ENCODE data around the gene STXBP6. TPM values are rescaled to one million over a fixed set of nuclear protein-coding genes. Genes with fewer than 3 reads are reported as not detected.

STXBP6 gene
- total and polyA plus RNA-seq, 2 experiments from 2014 or later: 19.7 to 29.0 TPM

DNA sequence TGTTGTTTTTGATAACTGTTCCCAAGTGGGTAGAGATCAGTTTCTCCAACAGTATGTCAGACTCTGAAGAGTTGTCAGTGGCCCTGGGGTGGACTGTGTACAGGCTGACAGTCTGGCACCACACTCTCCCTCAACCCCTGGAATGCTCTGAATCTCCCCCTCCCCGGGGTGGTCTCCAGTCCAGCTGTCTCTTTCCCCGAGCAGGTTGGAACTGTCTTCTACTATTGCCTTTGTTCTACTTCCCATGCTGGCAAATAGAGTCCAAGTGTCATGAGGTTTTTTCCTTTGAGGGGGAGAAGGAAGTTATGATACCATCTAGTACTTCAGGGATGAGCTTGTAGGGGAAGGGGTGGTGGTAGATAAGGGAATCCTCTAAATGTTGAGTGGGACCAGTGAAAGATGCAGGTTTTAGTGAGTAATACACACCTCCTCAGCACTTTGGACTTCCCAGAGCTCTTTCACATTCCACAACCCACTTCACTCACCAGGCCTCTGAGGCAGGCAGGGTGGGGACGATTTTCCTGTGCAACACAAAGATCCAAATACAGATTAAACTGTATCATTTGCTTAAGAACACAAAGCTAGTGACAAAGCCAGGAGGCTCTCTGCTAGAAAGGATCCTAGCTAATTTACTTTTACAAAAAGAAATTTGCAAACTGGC lies 245.3 kb downstream of the STXBP6 start (continued):
- TF ChIP-seq, protein P1, sequence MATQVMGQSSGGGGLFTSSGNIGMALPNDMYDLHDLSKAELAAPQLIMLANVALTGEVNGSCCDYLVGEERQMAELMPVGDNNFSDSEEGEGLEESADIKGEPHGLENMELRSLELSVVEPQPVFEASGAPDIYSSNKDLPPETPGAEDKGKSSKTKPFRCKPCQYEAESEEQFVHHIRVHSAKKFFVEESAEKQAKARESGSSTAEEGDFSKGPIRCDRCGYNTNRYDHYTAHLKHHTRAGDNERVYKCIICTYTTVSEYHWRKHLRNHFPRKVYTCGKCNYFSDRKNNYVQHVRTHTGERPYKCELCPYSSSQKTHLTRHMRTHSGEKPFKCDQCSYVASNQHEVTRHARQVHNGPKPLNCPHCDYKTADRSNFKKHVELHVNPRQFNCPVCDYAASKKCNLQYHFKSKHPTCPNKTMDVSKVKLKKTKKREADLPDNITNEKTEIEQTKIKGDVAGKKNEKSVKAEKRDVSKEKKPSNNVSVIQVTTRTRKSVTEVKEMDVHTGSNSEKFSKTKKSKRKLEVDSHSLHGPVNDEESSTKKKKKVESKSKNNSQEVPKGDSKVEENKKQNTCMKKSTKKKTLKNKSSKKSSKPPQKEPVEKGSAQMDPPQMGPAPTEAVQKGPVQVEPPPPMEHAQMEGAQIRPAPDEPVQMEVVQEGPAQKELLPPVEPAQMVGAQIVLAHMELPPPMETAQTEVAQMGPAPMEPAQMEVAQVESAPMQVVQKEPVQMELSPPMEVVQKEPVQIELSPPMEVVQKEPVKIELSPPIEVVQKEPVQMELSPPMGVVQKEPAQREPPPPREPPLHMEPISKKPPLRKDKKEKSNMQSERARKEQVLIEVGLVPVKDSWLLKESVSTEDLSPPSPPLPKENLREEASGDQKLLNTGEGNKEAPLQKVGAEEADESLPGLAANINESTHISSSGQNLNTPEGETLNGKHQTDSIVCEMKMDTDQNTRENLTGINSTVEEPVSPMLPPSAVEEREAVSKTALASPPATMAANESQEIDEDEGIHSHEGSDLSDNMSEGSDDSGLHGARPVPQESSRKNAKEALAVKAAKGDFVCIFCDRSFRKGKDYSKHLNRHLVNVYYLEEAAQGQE (IDR thresholded peaks at IDR 0.05; ENCODE audit: unreplicated experiment): no peak
- no peak for TF ChIP-seq JUNB (IDR thresholded peaks at IDR 0.05; ENCODE audit: unreplicated experiment)
- TF ChIP-seq EZH2phosphoT487 (IDR thresholded peaks at IDR 0.05; ENCODE audit: unreplicated experiment): no peak
- TF ChIP-seq EZH2 (IDR thresholded peaks at IDR 0.05; ENCODE audit: low read depth, unreplicated experiment): no peak
- no peak for TF ChIP-seq NANOG (IDR thresholded peaks at IDR 0.05; ENCODE audit: borderline replicate concordance)
- TF ChIP-seq, protein P2, sequence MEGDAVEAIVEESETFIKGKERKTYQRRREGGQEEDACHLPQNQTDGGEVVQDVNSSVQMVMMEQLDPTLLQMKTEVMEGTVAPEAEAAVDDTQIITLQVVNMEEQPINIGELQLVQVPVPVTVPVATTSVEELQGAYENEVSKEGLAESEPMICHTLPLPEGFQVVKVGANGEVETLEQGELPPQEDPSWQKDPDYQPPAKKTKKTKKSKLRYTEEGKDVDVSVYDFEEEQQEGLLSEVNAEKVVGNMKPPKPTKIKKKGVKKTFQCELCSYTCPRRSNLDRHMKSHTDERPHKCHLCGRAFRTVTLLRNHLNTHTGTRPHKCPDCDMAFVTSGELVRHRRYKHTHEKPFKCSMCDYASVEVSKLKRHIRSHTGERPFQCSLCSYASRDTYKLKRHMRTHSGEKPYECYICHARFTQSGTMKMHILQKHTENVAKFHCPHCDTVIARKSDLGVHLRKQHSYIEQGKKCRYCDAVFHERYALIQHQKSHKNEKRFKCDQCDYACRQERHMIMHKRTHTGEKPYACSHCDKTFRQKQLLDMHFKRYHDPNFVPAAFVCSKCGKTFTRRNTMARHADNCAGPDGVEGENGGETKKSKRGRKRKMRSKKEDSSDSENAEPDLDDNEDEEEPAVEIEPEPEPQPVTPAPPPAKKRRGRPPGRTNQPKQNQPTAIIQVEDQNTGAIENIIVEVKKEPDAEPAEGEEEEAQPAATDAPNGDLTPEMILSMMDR (conservative IDR thresholded peaks at IDR 0.05; ENCODE audit: low read depth in 2 of 2): no peak
- TF ChIP-seq ZNF331 (CRISPR knock-in tag; IDR thresholded peaks at IDR 0.05; ENCODE audit: low read depth): no peak

DNA sequence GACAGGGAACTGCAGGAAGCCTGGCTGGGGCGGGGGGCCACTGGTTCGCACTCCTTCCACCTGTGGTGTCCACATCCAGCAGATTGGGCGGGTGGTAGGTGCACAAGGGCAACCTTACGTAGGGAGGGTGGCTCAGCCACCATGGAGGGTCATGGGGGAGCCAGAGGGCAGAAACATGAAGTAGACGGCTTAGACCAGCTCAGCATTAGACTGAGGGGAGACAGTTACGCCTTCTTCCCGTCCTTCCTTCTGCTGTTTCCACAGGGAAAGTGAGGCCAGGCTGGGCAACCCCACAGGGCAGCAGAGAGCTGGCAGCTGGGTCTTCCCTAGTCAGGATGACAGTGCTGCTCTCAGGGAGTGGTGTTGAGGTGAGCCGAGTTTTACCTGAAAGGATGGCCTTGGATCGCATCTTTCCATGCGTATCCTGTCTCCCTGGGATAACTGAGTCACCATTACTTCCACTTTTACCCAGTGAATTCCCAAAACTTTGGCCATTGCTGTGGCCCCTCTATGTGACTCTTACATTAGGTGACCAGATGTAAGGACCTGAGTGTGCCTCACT lies 245.9 kb downstream of the STXBP6 start:
- no peak overlapping the region for H3K4me3 Mint-ChIP-seq
- peaks cover 4% of the 10 kb centered on the region for H3K27me3 Mint-ChIP-seq (ENCODE audit: insufficient read depth, low read depth, poor library complexity)
- Histone ChIP-seq H3K4me3 (no peak overlapping the region), H3K9me2 (ENCODE audit: insufficient read depth) (no peaks in the 10 kb centered on the region), H3K36me3 (ENCODE audit: insufficient read depth) (no peaks in the 10 kb centered on the region), H3K4me2 (no peak overlapping the region), H3K79me2 (replicated peaks; ENCODE audit: insufficient read depth) (no peaks in the 10 kb centered on the region), H3K27me3 (ENCODE audit: insufficient read depth) (no peaks in the 10 kb centered on the region), H3F3A (replicated peaks; ENCODE audit: low read depth) (no peaks in the 10 kb centered on the region), H3K27ac (ENCODE audit: low read depth) (no peak overlapping the region), H2AFZ (no peak overlapping the region), H4K20me1 (replicated peaks; ENCODE audit: insufficient read depth) (no peaks in the 10 kb centered on the region), H3K4me1 (ENCODE audit: insufficient read depth) (no peaks in the 10 kb centered on the region)
- H3K27ac Mint-ChIP-seq: no peak overlapping the region
- peaks cover 4% of the 10 kb centered on the region for H3K4me1 Mint-ChIP-seq
- DNase-seq (ENCODE audit: low spot score) (no peak), ATAC-seq (no peak)
- no peaks in the 10 kb centered on the region for H3K36me3 Mint-ChIP-seq (ENCODE audit: low read depth)
- no peaks in the 10 kb centered on the region for H3K9me3 Mint-ChIP-seq
- TF ChIP-seq ZNF114 (CRISPR knock-in tag; IDR thresholded peaks at IDR 0.05): no peak
- TF ChIP-seq STAT1 (IDR thresholded peaks at IDR 0.05; ENCODE audit: unreplicated experiment): no peak
- no peak for TF ChIP-seq POLR2AphosphoS5 (IDR thresholded peaks at IDR 0.05; ENCODE audit: low read depth)
- TF ChIP-seq CREB1 (CRISPR knock-in tag; IDR thresholded peaks at IDR 0.05; ENCODE audit: low read depth): no peak
- no peak for TF ChIP-seq ZNF462 (CRISPR knock-in tag; IDR thresholded peaks at IDR 0.05)
- no peak for TF ChIP-seq EZH2 (IDR thresholded peaks at IDR 0.05; ENCODE audit: low read depth, unreplicated experiment)
- no peak for TF ChIP-seq JUNB (IDR thresholded peaks at IDR 0.05; ENCODE audit: unreplicated experiment)

All from GM23338 (cell line).